H1 (cell line): ENCODE results near the gene NUSAP1. TPM values are rescaled to one million over a fixed set of nuclear protein-coding genes. Genes with fewer than 3 reads are reported as not detected.
"Not testable (repeated sequence)": the region's sequence is repeated elsewhere in the genome, so short reads cannot be mapped to it uniquely, and the experiment has no call there.

ENCODE experiments used
- CTCF ChIA-PET: fragments of 300-600 bp; sonication (Branson Sonifier 250); formaldehyde crosslinking; loops from one replicate; lab custom pipeline; 2021; ENCODE audit not compliant: partially characterized antibody; lab: Charles Lee
- POLR2A ChIA-PET: fragments of 300-600 bp; sonication (Branson Sonifier 250); formaldehyde crosslinking; loops from one replicate; lab custom pipeline; 2021; ENCODE audit warnings: inconsistent platforms; ENCODE audit not compliant: partially characterized antibody; lab: Charles Lee
- DNase-seq, 2 experiments: peaks; one replicate each; pipeline versions ENCODE4 v3.0.0 to v3.0.0-alpha.2; 2010 to 2022; ENCODE audit warnings: low spot score in 2 of 2, low read depth in 1 of 2, mixed read lengths in 1 of 2
- FAIRE-seq: peaks from 2 replicates; lab custom pipeline; 2011; peaks lifted over from hg19 to GRCh38; lab: Jason Lieb, UNC
- H2AFZ ChIP-seq: 2 replicates; pipeline ENCODE4 v1.8.1; 2012; ENCODE audit warnings: low read length, inconsistent platforms
- H2AK5ac ChIP-seq: 2 replicates; pipeline ENCODE4 v1.6.1; 2013; ENCODE audit warnings: low read depth, low read length
- H2BK120ac ChIP-seq: replicated peaks from 2 replicates; pipeline ENCODE3; 2013; ENCODE audit warnings: low read depth, low read length, inconsistent platforms
- H2BK12ac ChIP-seq: 2 replicates; pipeline ENCODE4 v1.6.1; 2013; ENCODE audit warnings: low read depth, low read length
- H2BK15ac ChIP-seq: 2 replicates; pipeline ENCODE4 v1.6.1; 2013; ENCODE audit warnings: low read length
- H2BK20ac ChIP-seq: 2 replicates; pipeline ENCODE4 v1.6.1; 2013; ENCODE audit warnings: low read length
- H2BK5ac ChIP-seq: 2 replicates; pipeline ENCODE4 v1.6.1; 2013; ENCODE audit warnings: low read depth, low read length
- H3K14ac ChIP-seq: 2 replicates; pipeline ENCODE4 v1.6.1; 2013; ENCODE audit warnings: inconsistent platforms; ENCODE audit not compliant: insufficient read length
- H3K18ac ChIP-seq: 2 replicates; pipeline ENCODE4 v1.6.1; 2013; ENCODE audit warnings: low read length; ENCODE audit errors: extremely low read depth
- H3K23ac ChIP-seq: 2 replicates; pipeline ENCODE4 v1.6.1; 2013; ENCODE audit warnings: inconsistent platforms; ENCODE audit not compliant: insufficient read length
- H3K23me2 ChIP-seq: 2 replicates; pipeline ENCODE4 v1.6.1; 2013; ENCODE audit warnings: low read depth, low read length
- H3K27ac ChIP-seq: 2 replicates; pipeline ENCODE4 v1.6.1; 2011; ENCODE audit warnings: low read depth, low read length, inconsistent platforms
- H3K27me3 ChIP-seq, 4 experiments: replicated peaks in 1 of 4; 1 replicate in 1 of 4; 2 replicates in 3 of 4; pipeline versions ENCODE4 v1.6.1 to v1.8.1; 2011 to 2013; ENCODE audit warnings: low read length in 3 of 4, mild to moderate bottlenecking in 3 of 4, inconsistent platforms in 2 of 4, mixed read lengths in 2 of 4, moderate library complexity in 1 of 4; ENCODE audit not compliant: control insufficient read depth in 3 of 4, insufficient read depth in 3 of 4; ENCODE audit errors: extremely low read depth in 1 of 4
- H3K36me3 ChIP-seq, 4 experiments: 2 replicates each; pipeline versions ENCODE4 v1.6.1 to v1.8.1; 2011 to 2013; ENCODE audit warnings: mild to moderate bottlenecking in 4 of 4, low read length in 3 of 4, moderate library complexity in 2 of 4, control low read depth in 1 of 4, inconsistent platforms in 1 of 4; ENCODE audit not compliant: insufficient read depth in 4 of 4, control insufficient read depth in 2 of 4
- H3K4ac ChIP-seq: replicated peaks from 2 replicates; pipeline ENCODE3; 2013; ENCODE audit warnings: low read length, low read depth, mixed read lengths, inconsistent platforms; ENCODE audit not compliant: insufficient read length
- H3K4me1 ChIP-seq, 4 experiments: replicated peaks in 1 of 4; 1 replicate in 1 of 4; 2 replicates in 3 of 4; pipeline versions ENCODE4 v1.6.1 to v1.8.1; 2011 to 2013; ENCODE audit warnings: low read length in 3 of 4, inconsistent platforms in 2 of 4, mixed read lengths in 1 of 4; ENCODE audit not compliant: insufficient read depth in 4 of 4, control insufficient read depth in 3 of 4
- H3K4me2 ChIP-seq, 2 experiments: 2 replicates each; pipeline versions ENCODE4 v1.6.1 to v1.8.1; 2011 to 2013; ENCODE audit warnings: low read depth in 2 of 2, low read length in 2 of 2, control low read depth in 1 of 2, inconsistent platforms in 1 of 2, mild to moderate bottlenecking in 1 of 2; ENCODE audit not compliant: insufficient read depth in 1 of 2
- H3K4me3 ChIP-seq, 4 experiments: fragments of 200-600, 300-600 bp in 1 of 4; sonication (generic), shearing (Covaris generic), sonication (Bioruptor Twin) in 1 of 4; 2 replicates each; pipeline versions ENCODE4 v1.5.1 to v1.8.1; 2011 to 2016; ENCODE audit warnings: low read length in 4 of 4, low read depth in 3 of 4, control low read depth in 2 of 4, inconsistent platforms in 2 of 4, mild to moderate bottlenecking in 2 of 4, mixed read lengths in 1 of 4, moderate library complexity in 1 of 4; ENCODE audit not compliant: insufficient read depth in 2 of 4; ENCODE audit errors: extremely low read depth in 1 of 4
- H3K56ac ChIP-seq: replicated peaks from 2 replicates; pipeline ENCODE3; 2013; ENCODE audit warnings: low read depth, mild to moderate bottlenecking, mixed read lengths, low read length, inconsistent platforms; ENCODE audit not compliant: insufficient read length
- H3K79me1 ChIP-seq: 2 replicates; pipeline ENCODE4 v1.6.1; 2013; ENCODE audit warnings: low read depth, low read length, control low read depth
- H3K79me2 ChIP-seq, 2 experiments: 2 replicates each; pipeline versions ENCODE4 v1.6.1 to v1.8.1; 2012 to 2013; ENCODE audit warnings: low read length in 2 of 2, mild to moderate bottlenecking in 2 of 2, inconsistent platforms in 1 of 2; ENCODE audit not compliant: insufficient read depth in 2 of 2, control insufficient read depth in 1 of 2
- H3K9ac ChIP-seq, 4 experiments: replicated peaks in 1 of 4; 1 replicate in 1 of 4; 2 replicates in 3 of 4; pipeline versions ENCODE4 v1.6.1 to v1.8.1; 2011 to 2013; ENCODE audit warnings: low read depth in 3 of 4, low read length in 3 of 4, control low read depth in 2 of 4, mild to moderate bottlenecking in 2 of 4, moderate library complexity in 2 of 4, inconsistent platforms in 1 of 4; ENCODE audit errors: extremely low read depth in 1 of 4
- H3K9me3 ChIP-seq, 2 experiments: 2 replicates each; pipeline versions ENCODE4 v1.6.1 to v1.8.1; 2012 to 2013; ENCODE audit warnings: mild to moderate bottlenecking in 2 of 2, moderate library complexity in 2 of 2, control low read depth in 1 of 2, inconsistent platforms in 1 of 2, low read depth in 1 of 2, low read length in 1 of 2, mixed read lengths in 1 of 2; ENCODE audit not compliant: insufficient read depth in 2 of 2
- H4K20me1 ChIP-seq, 2 experiments: replicated peaks in 1 of 2; 2 replicates each; pipeline versions ENCODE3 to v1.8.1; 2011 to 2013; ENCODE audit warnings: inconsistent platforms in 2 of 2, low read length in 2 of 2, mild to moderate bottlenecking in 1 of 2; ENCODE audit not compliant: insufficient read depth in 2 of 2, control insufficient read depth in 1 of 2
- H4K5ac ChIP-seq: 2 replicates; pipeline ENCODE4 v1.6.1; 2013; ENCODE audit warnings: low read length, low read depth, mixed read lengths, inconsistent platforms; ENCODE audit not compliant: insufficient read length
- H4K8ac ChIP-seq: 2 replicates; pipeline ENCODE4 v1.8.0; 2013; ENCODE audit warnings: mild to moderate bottlenecking, moderate library complexity, low read length, inconsistent platforms; ENCODE audit not compliant: insufficient read depth; ENCODE audit errors: extremely low read depth
- H4K91ac ChIP-seq: replicated peaks from 2 replicates; pipeline ENCODE3; 2013; ENCODE audit warnings: low read length, mixed read lengths, inconsistent platforms; ENCODE audit not compliant: insufficient read length
- WGBS, 2 experiments: shearing (Covaris generic) in 1 of 2; methylation state at CpG; one replicate each; pipeline versions ENCODE4 v1.1.6 to v1.1.7; 2013 to 2015; ENCODE audit warnings: low lambda C conversion rate in 2 of 2, mixed read lengths in 2 of 2, inconsistent platforms in 1 of 2, low coverage in 1 of 2, missing lambda C conversion rate in 1 of 2; ENCODE audit not compliant: insufficient replicate concordance in 2 of 2, insufficient coverage in 1 of 2, insufficient read length in 1 of 2; ENCODE audit errors: extremely low coverage in 1 of 2, missing lambda C conversion rate in 1 of 2; 5-methylcytosine and 5-hydroxymethylcytosine counted together
- polyA plus RNA-seq, 7 experiments: library from polyadenylated mRNA; depleted of rRNA in 3 of 7; stranded (reverse) in 5 of 7; unstranded in 2 of 7; fragments of >200 nt in 5 of 7; fragments of 200-250 nt in 2 of 7; gene quantifications; 1 replicate in 5 of 7; 2 replicates in 1 of 7; 4 replicates in 1 of 7; pipeline versions ENCODE4 v1.2.1 to v1.2.3, GENCODE V29; 2011 to 2013; ENCODE audit warnings: missing spikeins in 2 of 7, mixed read lengths in 2 of 7
- total RNA-seq: library from RNA; stranded (reverse); fragmentation: NEBNext Ultra II Directional; extraction: Animal tissue kit (Norgen Biotek cat#: 25700); gene quantifications from 2 replicates; pipeline ENCODE4 v1.2.1, GENCODE V29; 2021

The NUSAP1 gene
- total and polyA plus RNA-seq, 2 of the 8 experiments (the other 6 are each of a cell fraction or from before 2014, with no cell fraction given) = 60.8 to 144 TPM

- FAIRE-seq, H4K20me1 ChIP-seq, CTCF ChIA-PET: not testable (repeated sequence)
These were observed 93.2 kb downstream of the NUSAP1 start for GRCh38 chr15:41425907-41426306.

More at GRCh38 chr15:41425907-41426306, 93.2 kb downstream of the NUSAP1 start:
- 94% methylated on average over 5 of the region's 5 CpGs; no CpG with 5 or more reads in 1 of the 2 experiments for WGBS, 2 experiments
- H4K8ac ChIP-seq, H3K18ac ChIP-seq, H2BK20ac ChIP-seq, H3K9me3 ChIP-seq, H4K91ac ChIP-seq, H4K5ac ChIP-seq, H2BK15ac ChIP-seq, H2BK12ac ChIP-seq, H2BK5ac ChIP-seq, H3K56ac ChIP-seq, H3K23me2 ChIP-seq, H2BK120ac ChIP-seq, H3K27ac ChIP-seq, H2AFZ ChIP-seq, POLR2A ChIA-PET, H3K36me3 ChIP-seq, DNase-seq, H3K9ac ChIP-seq, H3K4me2 ChIP-seq, H2AK5ac ChIP-seq, H3K4me1 ChIP-seq, H3K27me3 ChIP-seq, H3K79me1 ChIP-seq, H3K4ac ChIP-seq, H3K14ac ChIP-seq, H3K23ac ChIP-seq, H3K4me3 ChIP-seq: not testable (repeated sequence)
- peaks cover 9 to 65% of the 10 kb centered on the region in 2 experiments for H3K79me2 ChIP-seq
